IMR-90 (cell line): ENCODE data around the gene PUS7L. TPM values are rescaled to one million over a fixed set of nuclear protein-coding genes. Genes with fewer than 3 reads are reported as not detected.
A peak's percentile ranks its signal among the peaks of the same experiment; 100 is the strongest.

Experiments used
- ATAC-seq: fragments of 200-7000 bp; cut with Tn5 transposase; 2 replicates; pipeline ENCODE4 v1.9.1; 2020; ENCODE audit warnings: low read depth, mild to moderate bottlenecking, moderate library complexity
- BruUV-seq: library from RNA; stranded (reverse); fragments of 400-500 nt; replicated peaks from 2 replicates; lab custom pipeline; 2021; lab: Mats Ljungman, UMichigan
- CTCF ChIA-PET: fragments of 300-600 bp; formaldehyde crosslinking; extraction: SDS; loops from one replicate; lab custom pipeline; 2021; ENCODE audit warnings: antibody characterized with exemption; lab: Yijun Ruan, JAX
- POLR2A ChIA-PET: fragments of 300-600 bp; sonication (Branson Sonifier 250); formaldehyde crosslinking; loops from one replicate; lab custom pipeline; 2022; ENCODE audit warnings: antibody characterized with exemption; ENCODE audit not compliant: unreplicated experiment; lab: Charles Lee
- DNase-seq: peaks from one replicate; pipeline ENCODE4 v3.0.0; 2013
- H2AFZ ChIP-seq: replicated peaks from 2 replicates; pipeline ENCODE3; 2013; ENCODE audit warnings: low read length, mild to moderate bottlenecking; ENCODE audit not compliant: poor library complexity
- H2AK5ac ChIP-seq: 2 replicates; pipeline ENCODE4 v1.6.1; 2013; ENCODE audit warnings: low read depth, low read length, inconsistent platforms
- H2AK9ac ChIP-seq: replicated peaks from 2 replicates; pipeline ENCODE3; 2013; ENCODE audit warnings: mild to moderate bottlenecking, low read depth, low read length, moderate library complexity; ENCODE audit not compliant: poor library complexity
- H2BK120ac ChIP-seq: 2 replicates; pipeline ENCODE4 v1.6.1; 2013; ENCODE audit warnings: low read depth, low read length, inconsistent platforms
- H2BK15ac ChIP-seq: 3 replicates; pipeline ENCODE4 v1.6.1; 2013; ENCODE audit warnings: low read depth, low read length, inconsistent platforms
- H2BK20ac ChIP-seq: 2 replicates; pipeline ENCODE4 v1.6.1; 2013; ENCODE audit warnings: low read depth, mild to moderate bottlenecking, inconsistent platforms, low read length, moderate library complexity
- H2BK5ac ChIP-seq: 2 replicates; pipeline ENCODE4 v1.6.1; 2013; ENCODE audit warnings: mild to moderate bottlenecking, low read depth, low read length, inconsistent platforms; ENCODE audit not compliant: poor library complexity, severe bottlenecking
- H3K14ac ChIP-seq: replicated peaks from 2 replicates; pipeline ENCODE4 v1.6.1; 2013; ENCODE audit warnings: low read depth, low read length, inconsistent platforms
- H3K18ac ChIP-seq: 2 replicates; pipeline ENCODE4 v1.6.1; 2013; ENCODE audit warnings: low read depth, low read length, control low read depth
- H3K23ac ChIP-seq: 2 replicates; pipeline ENCODE4 v1.6.1; 2013; ENCODE audit warnings: low read depth, low read length, inconsistent platforms
- H3K27ac ChIP-seq: 2 replicates; pipeline ENCODE4 v1.5.1; 2013; ENCODE audit warnings: mild to moderate bottlenecking, control low read depth, low read length; ENCODE audit not compliant: insufficient read depth
- H3K27me3 ChIP-seq: 2 replicates; pipeline ENCODE4 v1.6.1; 2013; ENCODE audit warnings: low read length; ENCODE audit not compliant: control insufficient read depth, insufficient read depth
- H3K36me3 ChIP-seq: 2 replicates; pipeline ENCODE4 v1.6.1; 2013; ENCODE audit warnings: low read length, mixed read lengths; ENCODE audit not compliant: control insufficient read depth, insufficient read depth
- H3K4ac ChIP-seq: 2 replicates; pipeline ENCODE4 v1.6.1; 2013; ENCODE audit warnings: low read depth, low read length, inconsistent platforms
- H3K4me1 ChIP-seq: 2 replicates; pipeline ENCODE4 v1.6.1; 2013; ENCODE audit warnings: low read length, mixed read lengths; ENCODE audit not compliant: control insufficient read depth, insufficient read depth
- H3K4me2 ChIP-seq: 2 replicates; pipeline ENCODE4 v1.6.1; 2013; ENCODE audit warnings: low read depth, mild to moderate bottlenecking, control low read depth, low read length, moderate library complexity
- H3K4me3 ChIP-seq: 2 replicates; pipeline ENCODE4 v1.5.1; 2013; ENCODE audit warnings: low read depth, mild to moderate bottlenecking, control low read depth, low read length, moderate library complexity; ENCODE audit not compliant: insufficient read depth
- H3K56ac ChIP-seq: 2 replicates; pipeline ENCODE4 v1.6.1; 2013; ENCODE audit warnings: low read length, inconsistent platforms; ENCODE audit not compliant: insufficient read depth; ENCODE audit errors: extremely low read depth
- H3K79me1 ChIP-seq, 2 experiments: 2 replicates each; pipeline ENCODE4 v1.6.1; 2013; ENCODE audit warnings: low read length in 2 of 2, inconsistent platforms in 1 of 2, low read depth in 1 of 2
- H3K9ac ChIP-seq: 2 replicates; pipeline ENCODE4 v1.6.1; 2013; ENCODE audit warnings: low read depth, low read length, control low read depth
- H3K9me1 ChIP-seq: 2 replicates; pipeline ENCODE4 v1.6.1; 2013; ENCODE audit warnings: low read length, inconsistent platforms; ENCODE audit not compliant: insufficient read depth
- H3K9me3 ChIP-seq: 2 replicates; pipeline ENCODE4 v1.6.1; 2013; ENCODE audit warnings: low read length; ENCODE audit not compliant: control insufficient read depth, insufficient read depth
- H4K20me1 ChIP-seq: 2 replicates; pipeline ENCODE4 v1.6.1; 2013; ENCODE audit warnings: low read length, inconsistent platforms; ENCODE audit not compliant: insufficient read depth
- H4K5ac ChIP-seq: 2 replicates; pipeline ENCODE4 v1.6.1; 2013; ENCODE audit warnings: mild to moderate bottlenecking, low read depth, low read length, control low read depth
- H4K8ac ChIP-seq, 2 experiments: 2 replicates each; pipeline ENCODE4 v1.6.1; 2013; ENCODE audit warnings: low read depth in 2 of 2, low read length in 2 of 2, control low read depth in 1 of 2, inconsistent platforms in 1 of 2
- H4K91ac ChIP-seq: 2 replicates; pipeline ENCODE4 v1.6.1; 2013; ENCODE audit warnings: low read depth, low read length, inconsistent platforms; ENCODE audit not compliant: insufficient read depth
- ELK1 ChIP-seq: fragments of 150-350 bp; IDR thresholded peaks from 2 replicates; pipeline ENCODE4 v1.6.1; 2016; ENCODE audit warnings: low read depth, mild to moderate bottlenecking, low read length, moderate library complexity, borderline replicate concordance
- FOS ChIP-seq: fragments of 150-350 bp; IDR thresholded peaks from 2 replicates; pipeline ENCODE4 v1.6.1; 2016; ENCODE audit warnings: low read depth, low read length
- MAFK ChIP-seq: IDR thresholded peaks from 2 replicates; pipeline ENCODE4 v1.6.1; 2012; ENCODE audit warnings: low read depth, low read length, improper control_type of control experiment
- NFE2L2 ChIP-seq: fragments of 150-350 bp; IDR thresholded peaks from 2 replicates; pipeline ENCODE4 v1.6.1; 2016; ENCODE audit warnings: low read depth, mild to moderate bottlenecking, low read length
- dilution Hi-C: fragments of 300-500 bp; cut with HindIII; formaldehyde crosslinking; loops from one replicate; pipeline ENCODE4 v1.14.3; 2018; ENCODE audit warnings: low sequenced_read_pairs; ENCODE audit not compliant: unreplicated experiment
- in situ Hi-C: fragments of 300-500 bp; cut with MboI; formaldehyde crosslinking; loops from 3 replicates; pipeline ENCODE4 v1.14.3; 2019; ENCODE audit warnings: low sequenced_read_pairs, inconsistent platforms, mixed read lengths
- intact Hi-C: fragments of 100-400 bp; cut with micrococcal nuclease; formaldehyde crosslinking; loops from 2 replicates; pipeline ENCODE4 v1.10.0; 2022
- polyA plus RNA-seq, 3 experiments: library from polyadenylated mRNA; depleted of rRNA; stranded (reverse); fragments of >200 nt; gene quantifications; 2 replicates each; pipeline ENCODE4 v1.2.3, GENCODE V29; 2012; ENCODE audit warnings: low replicate concordance in 1 of 3
- total RNA-seq: library from RNA; depleted of rRNA; stranded (reverse); fragments of >200 nt; gene quantifications from 2 replicates; pipeline ENCODE4 v1.2.3, GENCODE V29; 2012

The PUS7L gene
- total and polyA plus RNA-seq, 2 of the 4 experiments (the other 2 are of a cell fraction) = 5.1 to 44.8 TPM

- BruUV-seq = no TSS peak
- Histone ChIP-seq H4K91ac (no peak overlapping the region), H2BK15ac (no peak overlapping the region), H2AK9ac (no peak overlapping the region), H4K20me1 (no peaks in the 10 kb centered on the region), H2AFZ (no peak overlapping the region), H2BK120ac (no peak overlapping the region), H2BK5ac (peak overlapping the region; percentile 38), H3K4ac (0 out of 2 replicates have a peak overlapping the region, but pooled peaks have one; percentile 12), H3K23ac (no peak overlapping the region), H3K4me3 (no peak overlapping the region), H3K9me3 (no peaks in the 10 kb centered on the region), H3K27me3 (no peaks in the 10 kb centered on the region), H3K27ac (no peak overlapping the region), H3K18ac (peak overlapping the region; percentile 45; the same call in 1 of the 2 replicates), H4K8ac (no peak overlapping the region), H3K4me1 (peaks cover 13% of the 10 kb centered on the region), H3K14ac (no peak overlapping the region), H3K36me3 (no peaks in the 10 kb centered on the region), H4K5ac (peak overlapping the region; percentile 51; the same call in 1 of the 2 replicates), H3K56ac (no peak overlapping the region), H3K9ac (no peak overlapping the region), H3K79me1 (peaks cover 16 to 25% of the 10 kb centered on the region in 2 experiments), H3K4me2 (no peak overlapping the region; the same call in 1 of the 2 replicates), H2BK20ac (no peak overlapping the region), H2AK5ac (no peak overlapping the region), H3K9me1 (peaks cover 2% of the 10 kb centered on the region; the same call in 1 of the 2 replicates)
- in situ Hi-C loops (no loop called here), dilution Hi-C loops (no loop called here), intact Hi-C loops (no loop called here)
- POLR2A ChIA-PET = no interaction called here
- CTCF ChIA-PET = interaction anchor here (0.5 kb wide), 1 partner anchor 27 kb away, joined by 3 read pairs; no protein-coding TSS in a partner anchor
- DNase-seq = peak; percentile 37
- TF ChIP-seq NFE2L2 (peak; percentile 81), MAFK (0 out of 2 replicates have a peak, but pooled peaks have one; percentile 7), FOS (no peak), ELK1 (no peak)
- ATAC-seq = no peak
Observed at GRCh38 chr12:43763769-43764168, 5.2 kb upstream of the PUS7L start.
